Measurements from ENCODE around the gene GNAI3.

GNAI3 gene

DNA sequence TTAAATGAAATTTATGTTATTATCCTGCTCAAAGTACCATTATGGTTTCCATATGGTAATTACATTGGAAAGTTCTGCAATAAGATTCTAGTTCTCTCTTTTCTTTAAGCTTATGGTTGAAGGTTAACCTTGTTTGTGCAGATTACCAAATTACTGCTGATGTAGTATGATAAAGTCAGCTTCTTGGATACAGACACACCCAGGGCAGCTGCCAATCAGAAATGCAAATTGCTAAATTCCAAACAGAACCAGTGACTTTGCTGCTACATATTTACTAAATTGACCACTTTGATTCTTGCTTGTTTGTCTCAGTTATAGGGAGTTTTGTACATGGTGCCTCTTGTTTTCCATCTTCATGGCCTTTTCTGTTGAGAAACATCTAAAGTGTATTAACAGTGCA is 44.5 kb downstream of the GNAI3 start:
- no peak for DNase-seq (ENCODE audit: low read depth)
- no peak for TF ChIP-seq CTCF (IDR thresholded peaks at IDR 0.05; ENCODE audit: control insufficient read depth, insufficient read depth, low read depth, low read length, missing control alignments)
- no peak overlapping the region for H3K4me3 ChIP-seq (ENCODE audit: control insufficient read depth, low read depth, low read length)

DNA sequence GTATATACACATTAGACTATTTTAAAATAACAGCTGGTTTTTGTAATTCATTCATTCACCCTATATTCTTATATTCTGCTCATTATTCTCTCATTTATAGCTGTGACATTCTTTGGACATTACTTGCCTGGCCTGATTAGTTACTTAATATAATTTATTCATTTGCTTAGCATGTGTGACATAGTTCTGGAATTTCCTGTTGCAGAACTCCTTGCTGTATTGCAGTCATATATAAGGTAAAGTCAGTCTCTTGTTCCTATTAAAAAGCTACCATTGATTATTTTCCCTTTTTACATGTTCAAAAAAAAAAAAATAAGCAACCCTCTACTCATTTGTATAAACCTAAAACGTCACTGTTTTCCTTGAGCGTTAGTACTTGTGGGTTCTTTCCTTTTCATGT is 47.1 kb downstream of the GNAI3 start:
- no peak overlapping the region for H3K4me3 ChIP-seq (ENCODE audit: control insufficient read depth, low read depth, low read length)
- no peak for TF ChIP-seq CTCF (IDR thresholded peaks at IDR 0.05; ENCODE audit: control insufficient read depth, insufficient read depth, low read depth, low read length, missing control alignments)
- DNase-seq (ENCODE audit: low read depth): no peak

GRCh38 chr1:109598156-109598555 is 49.7 kb downstream of the GNAI3 start:
- DNase-seq (ENCODE audit: low read depth): no peak
- no peak overlapping the region for H3K4me3 ChIP-seq (ENCODE audit: control insufficient read depth, low read depth, low read length)

GRCh38 chr1:109598655-109599054 is 50.2 kb downstream of the GNAI3 start:
- no peak overlapping the region for H3K4me3 ChIP-seq (ENCODE audit: control insufficient read depth, low read depth, low read length)
- no peak for DNase-seq (ENCODE audit: low read depth)
- TF ChIP-seq CTCF (IDR thresholded peaks at IDR 0.05; ENCODE audit: control insufficient read depth, insufficient read depth, low read depth, low read length, missing control alignments): peak; percentile 5

More at GRCh38 chr1:109598156-109598555, 49.7 kb downstream of the GNAI3 start:
- no peak for TF ChIP-seq CTCF (IDR thresholded peaks at IDR 0.05; ENCODE audit: control insufficient read depth, insufficient read depth, low read depth, low read length, missing control alignments)

DNA sequence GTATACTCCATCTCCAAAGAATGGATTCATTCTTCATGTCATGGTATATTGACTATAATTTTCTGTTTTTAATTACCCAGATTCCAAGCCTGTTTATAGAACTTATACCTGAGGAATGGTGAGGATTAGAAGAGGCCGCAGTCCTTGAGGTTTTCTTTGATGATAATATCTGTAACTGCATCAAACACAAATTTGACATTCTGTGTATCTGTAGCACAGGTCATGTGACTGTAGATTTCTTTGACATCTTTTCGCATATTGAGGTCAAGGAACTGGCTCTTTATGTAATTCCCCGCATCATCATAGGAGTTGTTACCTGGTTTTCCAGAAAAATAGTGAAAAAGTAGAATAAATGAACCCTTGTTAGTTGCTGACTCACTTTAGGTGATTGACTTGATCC is 54.8 kb downstream of the GNAI3 start:
- DNase-seq (ENCODE audit: low read depth): no peak

GRCh38 chr1:109605381-109605780 is 57.0 kb downstream of the GNAI3 start:
- H3K4me3 ChIP-seq (ENCODE audit: control insufficient read depth, low read depth, low read length): no peak overlapping the region
- no peak for TF ChIP-seq CTCF (IDR thresholded peaks at IDR 0.05; ENCODE audit: control insufficient read depth, insufficient read depth, low read depth, low read length, missing control alignments)
- DNase-seq (ENCODE audit: low read depth): no peak

More for the DNA sequence above, 54.8 kb downstream of the GNAI3 start:
- TF ChIP-seq CTCF (IDR thresholded peaks at IDR 0.05; ENCODE audit: control insufficient read depth, insufficient read depth, low read depth, low read length, missing control alignments): no peak
- H3K4me3 ChIP-seq (ENCODE audit: control insufficient read depth, low read depth, low read length): no peak overlapping the region

DNA sequence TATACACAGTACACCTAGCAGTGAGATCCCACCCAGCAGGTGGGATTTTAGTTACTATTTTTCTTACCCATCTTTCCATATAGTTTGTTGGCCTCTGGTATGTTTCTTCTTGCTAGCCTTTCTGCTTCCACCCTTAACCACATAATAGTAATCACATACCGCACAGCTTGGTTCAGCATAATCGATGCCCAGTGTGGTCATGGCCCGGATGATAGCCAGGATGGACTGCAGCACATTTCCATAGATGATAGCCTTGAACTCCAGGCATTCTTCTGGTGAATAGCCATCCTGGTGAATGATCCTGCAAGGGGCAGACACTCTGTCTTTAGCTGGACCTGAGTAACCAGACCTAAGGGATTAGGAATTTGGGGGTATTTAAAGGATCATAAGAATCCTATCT is 61.5 kb downstream of the GNAI3 start:
- DNase-seq (ENCODE audit: low read depth): no peak
- no peak for TF ChIP-seq CTCF (IDR thresholded peaks at IDR 0.05; ENCODE audit: control insufficient read depth, insufficient read depth, low read depth, low read length, missing control alignments)
- H3K4me3 ChIP-seq (ENCODE audit: control insufficient read depth, low read depth, low read length): no peak overlapping the region

All from AG09309 (cell line).